ENCODE results near the gene FHAD1. TPM values are rescaled to one million over a fixed set of nuclear protein-coding genes. Genes with fewer than 3 reads are reported as not detected.
"Not testable (repeated sequence)": the region's sequence is repeated elsewhere in the genome, so short reads cannot be mapped to it uniquely, and the experiment has no call there.

The FHAD1 gene
- total and polyA plus RNA-seq, 9 of the 15 experiments (the other 6 are each of a cell fraction or from before 2014, with no cell fraction given) = 0.32 to 2.1 (median 1.5) TPM; not detected in 1

GRCh38 chr1:15296585-15297321 is 49.7 kb downstream of the FHAD1 start (continued):
- no peak for TF ChIP-seq NFIX (CRISPR knock-in tag; IDR thresholded peaks at IDR 0.05; ENCODE audit: low read depth)
- TF ChIP-seq RFX1 (IDR thresholded peaks at IDR 0.05) = no peak
- no peak for TF ChIP-seq ZNF263 (CRISPR knock-in tag; IDR thresholded peaks at IDR 0.05; ENCODE audit: borderline replicate concordance)
- no peak for TF ChIP-seq NUFIP1 (IDR thresholded peaks at IDR 0.05; ENCODE audit: partially characterized antibody)
- TF ChIP-seq ZFX (CRISPR knock-in tag; IDR thresholded peaks at IDR 0.05) = no peak
- no peak for TF ChIP-seq TBL1XR1 (IDR thresholded peaks at IDR 0.05; ENCODE audit: low read length in 2 of 2)

GRCh38 chr1:15297975-15298374 is 51.0 kb downstream of the FHAD1 start:
- ATAC-seq; intact Hi-C loops (cut with micrococcal nuclease); H3K9me1 ChIP-seq (ENCODE audit: control insufficient read depth, insufficient read depth, low read length); FAIRE-seq; H3K9me3 ChIP-seq (replicated peaks; ENCODE audit: control insufficient read depth, insufficient read depth, low read depth, low read length); H3K79me2 ChIP-seq (ENCODE audit: control insufficient read depth, insufficient read depth, low read length); in situ Hi-C loops (cut with MboI); H3K4me1 ChIP-seq (replicated peaks in 1 of 2; ENCODE audit: control insufficient read depth in 2 of 2, insufficient read depth in 2 of 2, low read length in 2 of 2); H3K9ac ChIP-seq (ENCODE audit: insufficient read depth in 1 of 2, low read depth in 2 of 2, low read length in 2 of 2); H4K20me1 ChIP-seq (replicated peaks; ENCODE audit: control insufficient read depth, insufficient read depth, low read length); DNase-seq (ENCODE audit: extremely low read depth in 1 of 4, low spot score in 3 of 4); POLR2A ChIA-PET; H3K4me3 ChIP-seq; H3K4me2 ChIP-seq (ENCODE audit: insufficient read depth, low read length); CTCF ChIA-PET (ENCODE audit: low intra/inter-chr PET ratio); H3K27ac ChIP-seq (ENCODE audit: extremely low read depth, low read depth, low read length); H2AFZ ChIP-seq (ENCODE audit: low read depth, low read length); H3K36me3 ChIP-seq (ENCODE audit: control insufficient read depth, insufficient read depth, low read length); BruUV-seq (replicated peaks): not testable (repeated sequence)
- TF ChIP-seq RBM25 (IDR thresholded peaks at IDR 0.05; ENCODE audit: low read depth, low read length, severe bottlenecking) (peak; percentile 55), ZNF146 (CRISPR knock-in tag; IDR thresholded peaks at IDR 0.05; ENCODE audit: unreplicated experiment) (peak; percentile 89)
- peaks cover 3 to 18% of the 10 kb centered on the region in 2 experiments for H3K27me3 ChIP-seq (ENCODE audit: control insufficient read depth in 2 of 2, insufficient read depth in 2 of 2, low read length in 2 of 2)
- WGBS (ENCODE audit: insufficient coverage, low coverage, missing lambda C conversion rate) = 22% methylated on average over 4 of the region's 4 CpGs

Data from K562 (cell line).